ENCODE data around the gene TMEM179B.

TMEM179B gene

DNA sequence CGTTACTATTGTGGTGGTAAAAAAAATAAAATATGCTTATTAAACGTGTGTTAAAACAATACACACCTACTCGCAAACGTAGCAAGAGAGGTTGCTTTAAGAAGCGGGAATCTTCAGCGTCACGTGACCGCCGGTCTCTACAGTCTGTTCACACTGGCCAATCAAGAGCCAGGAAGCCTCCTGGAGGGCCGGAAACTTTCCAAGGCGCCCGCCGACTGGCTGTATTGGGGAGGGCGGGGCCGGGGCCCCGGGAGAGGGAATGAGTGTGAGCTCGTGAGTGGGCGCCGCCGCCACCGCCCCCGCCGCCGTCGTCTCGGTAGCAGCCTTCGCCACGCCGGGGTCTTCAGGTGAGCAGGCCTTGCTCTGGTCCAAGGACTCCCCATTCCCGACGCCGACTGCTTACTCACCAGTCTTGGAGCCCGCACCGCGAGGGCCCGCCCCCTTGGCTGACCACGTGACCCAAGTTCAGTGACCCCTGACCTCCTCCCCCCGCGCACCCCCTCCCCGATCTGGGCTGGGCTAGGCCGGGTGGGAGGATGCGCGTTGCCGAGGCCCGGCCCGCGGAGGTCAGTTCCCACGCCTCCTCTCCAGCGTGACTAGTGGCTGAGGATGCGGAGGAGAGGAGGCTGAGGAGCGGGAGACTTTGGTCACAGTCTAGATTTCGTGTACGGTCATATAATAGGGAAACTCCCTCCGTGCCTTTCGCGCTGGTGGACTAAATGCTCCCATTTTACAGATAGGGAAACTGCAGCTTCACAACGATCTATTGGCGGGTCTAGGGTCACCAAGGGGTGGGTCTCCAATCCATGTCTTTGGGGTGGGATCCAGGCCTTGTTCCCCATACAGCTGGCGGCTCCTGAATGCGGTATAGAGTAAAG is 15.8 kb upstream of the TMEM179B start, which contains the start of gene TAF6L:
TSS of gene TAF6L (plus strand) at position 253 of the 878 bp plus-strand sequence. CDS start 4,388 bp downstream, outside the sequence.
- CTCF ChIA-PET: interaction anchor here (0.6 to 3.4 kb wide), 5 partner anchors 15 to 229 kb away, joined by 3 to 16 read pairs (median 4); partner anchors contain the start of gene ZBTB3
- DNase-seq (ENCODE audit: extremely low spot score): peak; percentile 92
- TF ChIP-seq SP1 (IDR thresholded peaks at IDR 0.05): no peak
- TF ChIP-seq L3MBTL2 (conservative IDR thresholded peaks at IDR 0.05): peak; percentile 84
- TF ChIP-seq ELF4 (IDR thresholded peaks at IDR 0.05): no peak
- no peak for TF ChIP-seq ARNT (IDR thresholded peaks at IDR 0.05)
- TF ChIP-seq FOXA1 (IDR thresholded peaks at IDR 0.05): no peak
- TF ChIP-seq ZNF384 (IDR thresholded peaks at IDR 0.05): no peak
- peak; percentile 81 for TF ChIP-seq TARDBP (IDR thresholded peaks at IDR 0.05)
- TF ChIP-seq LEF1 (IDR thresholded peaks at IDR 0.05; ENCODE audit: borderline replicate concordance): no peak
- peak; percentile 13; the same call in 1 of the 2 replicates for TF ChIP-seq FOXM1 (IDR thresholded peaks at IDR 0.05; ENCODE audit: borderline replicate concordance)
- TF ChIP-seq CTBP1 (IDR thresholded peaks at IDR 0.05; ENCODE audit: borderline replicate concordance): 0 out of 2 replicates have a peak, but pooled peaks have one; percentile 24
- POLR2A ChIA-PET: interaction anchor here (0.8 to 5.5 kb wide), 23 partner anchors 10 to 180 kb away, joined by 3 to 64 read pairs (median 4); partner anchors contain the start of genes C11orf98, CSKMT, HNRNPUL2 and LRRN4CL

DNA sequence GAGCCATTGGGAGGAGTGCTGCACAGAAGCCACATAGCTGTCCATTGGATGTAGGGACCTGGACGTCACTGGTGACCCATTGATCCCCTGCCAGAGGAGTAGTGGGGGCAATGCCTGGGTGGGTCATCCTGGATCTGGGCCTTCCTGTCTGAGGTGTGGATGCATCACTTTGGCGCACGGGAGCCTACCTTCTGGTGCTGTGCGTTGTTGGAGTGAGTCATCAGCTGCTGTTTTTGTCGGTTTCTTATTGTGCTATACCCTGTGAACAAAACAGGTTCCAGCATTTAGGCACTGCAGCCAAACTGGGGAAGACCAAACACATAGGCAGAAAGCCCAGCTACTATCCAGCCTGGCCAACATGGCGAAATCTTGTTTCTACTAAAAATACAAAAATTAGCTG is 12.8 kb upstream of the TMEM179B start:
- ChIA-PET POLR2A (interaction anchor here (1.4 to 3.4 kb wide), 8 partner anchors 13 to 107 kb away, joined by 3 to 18 read pairs (median 6); partner anchors contain the start of genes HNRNPUL2, TMEM179B, TTC9C and ZBTB3), CTCF (interaction anchor here (0.7 to 1.8 kb wide), 3 partner anchors 12 to 379 kb away, joined by 3 to 8 read pairs (median 3); no protein-coding TSS in a partner anchor)
- no peak for DNase-seq (ENCODE audit: extremely low spot score)
- TF ChIP-seq ARNT (IDR thresholded peaks at IDR 0.05) (no peak), ELF4 (IDR thresholded peaks at IDR 0.05) (no peak), BHLHE40 (IDR thresholded peaks at IDR 0.05; ENCODE audit: borderline replicate concordance) (no peak), FOXK2 (IDR thresholded peaks at IDR 0.05) (no peak), ZNF384 (IDR thresholded peaks at IDR 0.05) (no peak), TARDBP (IDR thresholded peaks at IDR 0.05) (no peak), NFRKB (IDR thresholded peaks at IDR 0.05) (no peak), CTBP1 (IDR thresholded peaks at IDR 0.05; ENCODE audit: borderline replicate concordance) (no peak), HDGF (IDR thresholded peaks at IDR 0.05; ENCODE audit: borderline replicate concordance) (no peak), FOXM1 (IDR thresholded peaks at IDR 0.05; ENCODE audit: borderline replicate concordance) (no peak), L3MBTL2 (conservative IDR thresholded peaks at IDR 0.05) (no peak), SP1 (IDR thresholded peaks at IDR 0.05) (no peak)
- TF ChIP-seq, protein P1, sequence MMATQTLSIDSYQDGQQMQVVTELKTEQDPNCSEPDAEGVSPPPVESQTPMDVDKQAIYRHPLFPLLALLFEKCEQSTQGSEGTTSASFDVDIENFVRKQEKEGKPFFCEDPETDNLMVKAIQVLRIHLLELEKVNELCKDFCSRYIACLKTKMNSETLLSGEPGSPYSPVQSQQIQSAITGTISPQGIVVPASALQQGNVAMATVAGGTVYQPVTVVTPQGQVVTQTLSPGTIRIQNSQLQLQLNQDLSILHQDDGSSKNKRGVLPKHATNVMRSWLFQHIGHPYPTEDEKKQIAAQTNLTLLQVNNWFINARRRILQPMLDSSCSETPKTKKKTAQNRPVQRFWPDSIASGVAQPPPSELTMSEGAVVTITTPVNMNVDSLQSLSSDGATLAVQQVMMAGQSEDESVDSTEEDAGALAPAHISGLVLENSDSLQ (IDR thresholded peaks at IDR 0.05): no peak

DNA sequence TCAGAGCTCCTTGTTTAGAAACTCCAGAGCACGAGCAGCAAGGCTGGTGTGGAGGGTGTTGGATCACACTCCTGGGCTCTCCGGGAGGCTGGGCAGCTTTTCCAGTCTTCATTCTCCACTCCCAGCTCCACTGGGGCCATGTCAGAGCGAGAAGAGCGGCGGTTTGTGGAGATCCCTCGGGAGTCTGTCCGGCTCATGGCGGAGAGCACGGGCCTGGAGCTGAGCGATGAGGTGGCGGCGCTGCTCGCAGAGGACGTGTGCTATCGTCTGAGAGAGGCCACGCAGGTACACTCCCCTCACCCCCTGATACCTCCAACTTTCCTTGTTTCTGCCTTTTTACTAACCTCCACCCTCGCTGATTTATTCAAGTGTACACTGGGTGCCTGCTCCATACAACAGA is 11.6 kb upstream of the TMEM179B start:
- TF ChIP-seq TARDBP (IDR thresholded peaks at IDR 0.05) (no peak), ZNF384 (IDR thresholded peaks at IDR 0.05) (no peak), LEF1 (IDR thresholded peaks at IDR 0.05; ENCODE audit: borderline replicate concordance) (no peak), CTBP1 (IDR thresholded peaks at IDR 0.05; ENCODE audit: borderline replicate concordance) (no peak)
- no peak for DNase-seq (ENCODE audit: extremely low spot score)
- POLR2A ChIA-PET: interaction anchor here (1.3 to 3.4 kb wide), 9 partner anchors 11 to 111 kb away, joined by 3 to 18 read pairs (median 6); partner anchors contain the start of genes C11orf98, CSKMT, HNRNPUL2 and TMEM179B
- CTCF ChIA-PET: interaction anchor here (1.1 to 1.8 kb wide), 2 partner anchors 11 to 380 kb away, joined by 3 to 8 read pairs; no protein-coding TSS in a partner anchor

DNA sequence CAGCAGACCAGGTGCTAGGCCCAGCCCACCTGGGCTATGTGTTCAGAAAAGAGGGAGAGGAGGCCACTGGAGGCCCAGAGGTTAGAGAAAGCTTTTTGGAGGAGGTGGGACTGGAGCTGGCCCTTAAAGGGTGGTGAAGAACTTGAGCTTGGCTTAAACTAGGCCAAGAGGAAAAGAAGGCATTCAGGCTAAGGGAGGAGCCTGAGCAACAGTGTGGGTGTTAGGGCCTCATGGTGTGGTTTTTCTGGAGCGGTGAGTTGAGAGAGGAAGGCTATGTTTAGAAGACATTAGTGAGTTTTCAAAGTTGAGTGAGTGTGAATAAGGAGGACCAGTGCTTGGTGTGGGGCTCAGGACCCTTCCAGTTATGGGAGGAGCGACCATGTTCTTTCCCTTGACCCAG is 9.8 kb upstream of the TMEM179B start:
- no peak for TF ChIP-seq FOXM1 (IDR thresholded peaks at IDR 0.05; ENCODE audit: borderline replicate concordance)
- TF ChIP-seq CTBP1 (IDR thresholded peaks at IDR 0.05; ENCODE audit: borderline replicate concordance): no peak
- TF ChIP-seq LEF1 (IDR thresholded peaks at IDR 0.05; ENCODE audit: borderline replicate concordance): no peak
- no peak for TF ChIP-seq NFRKB (IDR thresholded peaks at IDR 0.05)
- no peak for TF ChIP-seq HDGF (IDR thresholded peaks at IDR 0.05; ENCODE audit: borderline replicate concordance)
- TF ChIP-seq ZNF384 (IDR thresholded peaks at IDR 0.05): no peak
- no peak for TF ChIP-seq FOXA1 (IDR thresholded peaks at IDR 0.05)
- TF ChIP-seq FOXK2 (IDR thresholded peaks at IDR 0.05): no peak
- ChIA-PET CTCF (no interaction called here), POLR2A (interaction anchor here (0.7 to 1.0 kb wide), 2 partner anchors 9 to 79 kb away, joined by 3 to 6 read pairs; no protein-coding TSS in a partner anchor)
- no peak for DNase-seq (ENCODE audit: extremely low spot score)

DNA sequence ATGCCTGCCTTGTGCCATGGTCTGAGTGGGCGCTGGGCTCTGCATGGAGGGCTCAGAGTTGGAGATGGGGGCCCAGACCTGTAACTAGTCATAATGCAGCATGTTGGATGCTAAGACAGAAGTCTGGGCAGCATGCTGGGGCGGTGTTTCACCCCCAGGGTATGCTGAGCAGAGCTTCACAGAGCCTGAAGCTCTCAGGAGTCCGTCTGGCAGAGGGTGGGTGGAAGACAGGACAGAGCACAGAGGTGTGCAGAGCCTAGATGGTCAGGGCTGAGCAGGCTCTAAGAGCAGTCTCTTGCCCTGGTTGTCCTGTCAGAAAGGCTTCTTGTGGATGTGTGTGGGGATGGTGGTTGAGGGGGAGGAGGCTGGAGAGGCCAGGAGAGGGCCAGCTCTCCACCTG is 8.8 kb upstream of the TMEM179B start:
- TF ChIP-seq FOXA1 (IDR thresholded peaks at IDR 0.05): no peak
- TF ChIP-seq L3MBTL2 (conservative IDR thresholded peaks at IDR 0.05): no peak
- no peak for TF ChIP-seq LEF1 (IDR thresholded peaks at IDR 0.05; ENCODE audit: borderline replicate concordance)
- TF ChIP-seq SP1 (IDR thresholded peaks at IDR 0.05): no peak
- no peak for TF ChIP-seq ZNF384 (IDR thresholded peaks at IDR 0.05)
- no peak for TF ChIP-seq SUZ12 (IDR thresholded peaks at IDR 0.05)
- no peak for TF ChIP-seq BHLHE40 (IDR thresholded peaks at IDR 0.05; ENCODE audit: borderline replicate concordance)
- no peak for TF ChIP-seq ELF4 (IDR thresholded peaks at IDR 0.05)
- CTCF ChIA-PET: no interaction called here
- no peak for DNase-seq (ENCODE audit: extremely low spot score)
- POLR2A ChIA-PET: interaction anchor here (1.1 kb wide), 1 partner anchor 9 kb away, joined by 5 read pairs; the partner anchor contains the start of gene TMEM179B

DNA sequence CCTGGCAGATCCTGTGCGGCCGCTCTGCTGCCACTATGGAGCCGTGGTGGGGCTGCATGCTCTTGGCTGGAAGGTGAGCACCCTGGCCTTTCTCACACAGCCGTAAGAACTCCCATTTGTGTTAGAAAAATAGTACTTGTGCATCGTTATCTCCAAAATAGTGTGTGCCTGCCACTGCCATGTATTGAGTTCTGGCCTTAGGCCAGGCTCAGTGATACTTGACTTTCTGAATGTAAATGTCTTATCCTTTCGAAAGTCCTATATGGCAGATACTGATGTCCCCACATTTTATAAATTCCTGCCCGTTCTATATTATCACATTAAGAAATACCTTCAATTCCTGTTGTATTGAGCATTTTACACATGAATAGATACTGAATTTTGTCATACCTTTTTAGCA is 4.4 kb upstream of the TMEM179B start:
- DNase-seq (ENCODE audit: extremely low spot score): no peak
- POLR2A ChIA-PET: no interaction called here
- TF ChIP-seq ELF4 (IDR thresholded peaks at IDR 0.05) (no peak), BHLHE40 (IDR thresholded peaks at IDR 0.05; ENCODE audit: borderline replicate concordance) (no peak), FOXK2 (IDR thresholded peaks at IDR 0.05) (no peak), L3MBTL2 (conservative IDR thresholded peaks at IDR 0.05) (no peak), HDGF (IDR thresholded peaks at IDR 0.05; ENCODE audit: borderline replicate concordance) (no peak), LEF1 (IDR thresholded peaks at IDR 0.05; ENCODE audit: borderline replicate concordance) (no peak), ZNF384 (IDR thresholded peaks at IDR 0.05) (no peak), CTBP1 (IDR thresholded peaks at IDR 0.05; ENCODE audit: borderline replicate concordance) (no peak), NFRKB (IDR thresholded peaks at IDR 0.05) (no peak), SP1 (IDR thresholded peaks at IDR 0.05) (no peak), FOXA1 (IDR thresholded peaks at IDR 0.05) (no peak), ARNT (IDR thresholded peaks at IDR 0.05) (no peak), FOXM1 (IDR thresholded peaks at IDR 0.05; ENCODE audit: borderline replicate concordance) (no peak), SUZ12 (IDR thresholded peaks at IDR 0.05) (no peak), TARDBP (IDR thresholded peaks at IDR 0.05) (no peak)
- TF ChIP-seq, protein P1 (IDR thresholded peaks at IDR 0.05): no peak
- CTCF ChIA-PET: interaction anchor here (0.7 kb wide), 1 partner anchor 68 kb away, joined by 4 read pairs; no protein-coding TSS in a partner anchor

Data from HEK293T (cell line).